Activated CD4-positive, alpha-beta T cell treated with anti-CD3 and anti-CD28 coated beads, Interleukin-2, amount 50 U/mL, for 4 hours (primary cell): ENCODE data around the gene TADA3.

Experiments used
- DNase-seq, 2 experiments: peaks; one replicate each; pipeline ENCODE4 v3.0.0-alpha.2; 2020

TADA3 gene

DNA sequence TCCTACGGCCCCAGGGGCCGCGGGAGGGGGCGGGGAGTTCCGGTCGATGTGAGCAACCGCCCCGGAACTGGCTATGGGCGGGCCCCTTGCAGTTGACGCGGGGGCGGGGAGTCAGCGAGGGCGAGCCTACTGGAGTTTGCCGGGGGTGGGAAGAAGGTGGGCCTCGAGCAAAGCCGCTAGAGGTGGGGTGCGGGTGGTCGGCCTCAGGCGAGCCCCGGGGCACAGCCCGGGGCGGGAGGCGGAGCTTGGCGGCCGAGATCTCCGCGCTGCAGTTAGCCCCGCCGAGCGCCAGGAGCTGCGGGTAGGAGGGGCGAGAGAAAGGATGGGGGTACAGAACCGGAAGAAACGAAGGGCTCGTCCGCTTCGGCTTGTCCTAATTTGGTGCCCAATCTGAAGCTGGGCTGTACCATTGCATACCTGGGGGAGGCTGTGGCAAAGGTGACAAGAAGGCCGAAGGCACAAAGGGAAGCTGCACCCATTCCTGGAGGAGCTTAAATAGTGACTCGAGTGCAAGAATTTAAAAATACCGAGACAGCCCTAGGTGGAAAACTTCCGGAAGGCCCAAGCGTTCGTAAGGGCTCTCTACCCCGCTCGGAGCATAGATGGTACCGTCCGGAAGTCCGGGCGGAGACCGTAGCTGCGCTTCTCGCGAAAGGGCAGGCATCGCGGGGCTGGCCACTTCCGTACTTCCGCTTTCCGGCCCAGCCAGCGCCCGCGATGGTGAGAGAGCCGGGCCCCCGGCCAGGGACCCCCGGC is at the start of gene TADA3, which contains the start of gene ARPC4:
Gene TADA3 (minus strand): TSS at position 69 of the 756 bp plus-strand sequence. CDS start 1,007 bp downstream, outside the sequence.
Gene ARPC4 (plus strand): TSS at position 678 of the 756 bp plus-strand sequence. CDS start 40 bp downstream, at position 718.
- DNase-seq: peak; percentile 88 to 89

DNA sequence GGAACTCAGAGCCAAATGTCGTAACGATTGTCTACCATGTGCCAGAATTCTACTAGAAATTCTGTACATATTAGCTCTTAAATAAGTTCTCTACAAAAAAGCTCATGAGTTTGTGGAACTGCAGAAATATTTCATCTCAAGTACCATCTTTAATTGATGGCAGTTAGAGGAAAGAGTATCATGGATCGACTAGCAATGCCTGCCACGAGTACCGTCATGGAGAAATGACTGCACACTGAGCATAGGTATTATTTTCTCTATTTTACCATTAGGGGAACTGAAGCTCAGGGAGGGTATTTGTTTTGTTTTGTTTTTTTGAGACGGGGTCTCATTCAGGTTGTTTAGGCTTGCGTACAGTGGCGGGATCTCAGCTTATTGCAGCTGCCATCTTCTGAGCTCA is 48.7 kb upstream of the TADA3 start:
- DNase-seq: no peak

GRCh38 chr3:9838856-9839255 is 46.6 kb upstream of the TADA3 start:
- no peak for DNase-seq

GRCh38 chr3:9837701-9838582 is 45.7 kb upstream of the TADA3 start:
- no peak for DNase-seq

DNA sequence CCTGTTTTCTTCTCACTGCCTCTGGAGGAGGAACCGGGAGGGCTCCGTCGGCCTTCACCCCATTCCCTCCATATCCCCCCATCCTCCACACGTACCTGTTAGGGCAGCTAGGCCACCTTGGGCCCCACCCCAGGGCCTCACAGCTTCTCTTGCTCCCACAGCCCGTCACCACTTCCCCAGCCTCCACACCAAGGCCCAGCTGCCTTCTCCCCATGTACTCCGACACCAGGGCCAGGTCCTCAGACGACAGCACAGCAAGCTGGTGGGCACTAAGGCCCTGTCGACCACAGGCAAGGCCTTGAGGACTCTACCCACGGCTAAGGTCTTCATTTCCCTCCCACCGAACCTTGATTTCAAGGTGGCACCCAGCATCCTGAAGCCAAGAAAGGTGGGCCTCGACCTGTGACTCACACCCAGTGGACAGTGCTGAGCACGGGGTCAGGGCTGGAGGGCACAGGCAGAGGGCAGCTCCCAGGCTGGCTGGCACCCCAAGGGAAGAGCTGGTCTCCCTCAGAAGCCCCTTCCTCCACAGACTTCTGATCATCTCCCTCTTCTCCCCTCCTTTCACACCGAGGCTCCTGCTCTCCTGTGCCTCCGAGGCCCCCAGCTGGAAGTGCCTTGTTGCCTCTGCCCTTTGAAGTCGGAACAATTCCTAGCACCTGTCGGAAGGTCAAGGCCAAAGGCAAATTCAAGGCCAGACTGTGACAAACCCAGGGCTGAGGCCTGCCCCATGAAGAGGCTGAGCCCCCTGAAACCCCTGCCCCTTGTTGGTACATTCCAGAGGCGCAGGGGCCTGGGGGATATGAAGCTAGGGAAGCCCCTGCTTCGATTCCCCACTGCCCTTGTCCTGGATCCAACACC is 42.5 kb upstream of the TADA3 start:
- no peak for DNase-seq

DNA sequence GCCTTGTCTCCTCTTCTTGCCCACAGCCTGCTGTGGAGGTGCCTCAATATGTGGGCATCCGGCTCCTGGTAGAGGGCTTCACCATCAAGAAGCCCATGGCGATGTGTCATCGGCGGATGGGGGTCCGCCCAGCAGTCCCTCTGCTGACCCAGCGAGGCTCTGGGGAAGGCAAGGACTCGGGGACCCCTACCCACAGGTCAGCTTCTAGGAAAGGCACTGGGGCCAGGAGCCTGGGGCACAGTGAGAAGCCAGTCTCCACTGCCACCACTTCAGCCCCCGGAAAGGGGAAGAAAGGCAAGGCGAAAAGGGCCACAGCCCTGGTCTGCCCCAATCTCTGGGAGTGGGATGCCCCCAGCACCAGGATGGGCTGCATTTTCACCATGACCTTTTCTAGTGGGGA is 40.8 kb upstream of the TADA3 start:
- DNase-seq: no peak

DNA sequence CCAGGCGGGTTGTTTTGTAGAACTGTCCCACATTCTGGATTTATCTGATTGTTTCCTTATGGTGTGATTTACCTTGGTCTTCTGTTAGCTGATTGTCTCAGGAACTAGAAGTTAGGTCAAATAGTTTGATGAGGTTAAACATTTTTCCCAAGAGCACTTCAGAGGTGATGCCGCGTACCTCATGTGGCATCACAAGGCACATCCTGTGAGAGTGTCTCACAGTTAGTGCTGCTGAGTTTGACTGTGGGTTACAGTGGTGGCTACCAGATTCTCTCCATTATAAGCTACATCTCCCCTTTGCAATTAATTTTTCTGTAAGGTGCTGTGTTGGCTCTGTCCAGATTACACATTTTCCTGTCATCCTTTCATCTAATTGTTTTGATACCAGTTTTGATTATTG is 39.0 kb upstream of the TADA3 start:
- DNase-seq: no peak

- no peak for DNase-seq
These were observed 36.8 kb upstream of the TADA3 start for GRCh38 chr3:9828801-9829755.

- DNase-seq: no peak
These were observed 34.7 kb upstream of the TADA3 start for GRCh38 chr3:9826815-9827573.

DNA sequence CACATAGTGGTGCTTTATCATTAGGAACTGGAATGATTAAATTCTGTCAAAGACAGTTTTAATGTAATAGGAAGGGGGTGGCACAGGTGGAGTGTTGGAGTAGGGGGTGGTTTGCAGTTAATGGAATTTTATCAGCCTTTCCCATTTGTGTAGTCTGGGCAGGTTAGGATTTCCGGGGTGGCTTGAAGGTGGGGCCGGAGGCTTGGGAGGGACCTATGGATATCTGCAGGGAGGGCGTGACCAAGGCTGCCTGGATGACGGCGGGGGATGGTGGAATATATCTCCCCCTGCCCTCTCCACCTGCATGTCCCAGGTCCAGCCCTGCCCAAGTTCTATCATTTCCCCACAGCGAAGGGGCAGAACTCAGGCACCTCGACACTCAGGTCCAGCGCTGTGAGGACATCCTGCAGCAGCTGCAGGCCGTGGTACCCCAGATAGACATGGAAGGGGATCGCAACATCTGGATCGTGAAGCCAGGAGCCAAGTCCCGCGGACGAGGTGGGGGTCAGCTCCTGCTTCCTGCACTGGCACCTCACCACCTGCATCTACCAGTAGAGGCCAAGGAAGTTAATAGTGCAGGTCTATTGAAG is 33.3 kb upstream of the TADA3 start:
- no peak for DNase-seq

DNA sequence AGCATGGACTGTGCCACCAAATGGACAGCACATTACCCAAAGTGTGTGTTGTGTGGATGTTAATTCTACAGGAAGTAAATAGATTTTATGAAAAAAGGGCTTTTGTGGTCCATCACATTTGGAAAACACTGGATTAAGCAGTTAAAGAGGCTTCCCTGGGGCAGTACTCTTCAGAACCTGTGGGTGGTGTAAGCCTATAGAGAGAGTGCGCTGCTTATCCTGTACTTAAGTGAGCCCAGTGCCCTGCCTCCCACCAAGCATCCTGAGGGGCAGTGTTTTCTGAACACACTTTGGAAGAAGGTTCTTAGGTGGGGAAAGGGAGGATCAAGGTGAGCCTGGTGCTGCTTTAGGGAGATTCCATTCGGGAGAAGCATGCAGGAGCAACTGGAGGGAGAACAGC is 28.7 kb upstream of the TADA3 start:
- DNase-seq: no peak

DNA sequence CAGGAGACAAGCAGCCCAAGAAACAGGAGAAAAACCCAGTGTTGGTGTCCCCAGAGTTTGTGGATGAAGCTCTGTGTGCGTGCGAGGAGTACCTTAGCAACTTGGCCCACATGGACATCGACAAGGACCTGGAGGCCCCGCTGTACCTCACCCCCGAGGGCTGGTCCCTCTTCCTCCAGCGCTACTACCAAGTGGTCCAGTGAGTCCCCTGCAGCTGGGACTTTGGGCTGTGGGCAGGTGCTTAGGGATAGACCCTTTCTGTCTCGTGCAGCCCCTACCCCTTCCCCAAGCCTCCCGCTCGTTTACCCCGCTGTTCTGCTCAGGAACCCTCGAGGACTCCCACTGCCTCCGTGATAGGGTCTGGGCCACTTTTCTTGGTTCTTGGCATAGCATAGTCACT is 28.3 kb upstream of the TADA3 start:
- DNase-seq: no peak

DNA sequence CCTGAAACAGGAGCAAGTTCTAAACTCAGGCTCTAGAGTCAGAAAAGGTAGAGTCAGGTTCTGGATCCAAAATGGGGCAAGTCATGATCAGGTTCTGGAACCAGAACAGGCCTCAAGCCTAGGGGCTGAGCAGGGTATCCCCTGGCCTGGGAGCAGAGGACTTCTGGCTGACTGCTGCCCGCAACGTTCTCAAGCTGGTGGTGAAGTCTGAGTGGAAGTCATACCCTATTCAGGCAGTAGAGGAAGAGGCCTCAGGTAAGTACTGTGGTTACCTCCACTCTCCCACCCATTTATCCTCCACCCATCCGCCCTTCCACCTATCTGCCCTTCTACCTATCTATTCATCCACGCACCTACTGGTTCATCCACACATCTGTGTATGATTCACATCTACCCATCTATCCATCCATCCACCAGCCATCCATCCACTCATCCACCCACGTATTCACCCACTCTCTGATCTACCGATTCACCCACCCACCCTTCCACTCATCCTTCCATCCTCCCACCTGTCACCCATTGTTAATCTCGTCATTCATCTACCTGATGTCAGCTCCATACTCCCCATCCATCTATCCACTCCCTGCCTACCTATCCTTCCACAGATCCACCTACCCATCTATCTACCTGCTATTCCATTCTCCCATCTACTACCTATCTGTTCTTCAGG is 26.5 kb upstream of the TADA3 start:
- DNase-seq: no peak

GRCh38 chr3:9817436-9817835 is 25.2 kb upstream of the TADA3 start:
- no peak for DNase-seq

DNA sequence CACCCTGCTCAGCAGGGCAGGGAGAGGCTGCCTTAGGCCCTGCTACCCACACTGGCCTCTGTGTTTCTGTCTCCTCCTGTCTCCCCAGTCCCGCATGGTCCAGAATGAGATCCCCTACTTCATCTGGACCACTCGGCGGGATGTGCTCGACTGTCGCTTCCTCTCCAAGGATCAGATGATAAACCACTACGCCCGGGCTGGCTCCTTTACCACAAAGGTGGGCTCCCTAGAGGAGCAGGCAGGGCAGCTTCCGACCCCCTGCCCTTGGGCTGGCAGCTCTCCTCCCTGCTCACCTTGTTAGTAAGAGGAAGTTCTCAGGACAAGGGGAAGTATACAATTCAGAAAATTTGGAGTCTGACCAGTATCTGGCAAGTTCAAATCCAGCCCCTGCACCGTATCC is 23.7 kb upstream of the TADA3 start:
- no peak for DNase-seq

- DNase-seq: no peak
These were observed 20.7 kb upstream of the TADA3 start for GRCh38 chr3:9812870-9813483.

DNA sequence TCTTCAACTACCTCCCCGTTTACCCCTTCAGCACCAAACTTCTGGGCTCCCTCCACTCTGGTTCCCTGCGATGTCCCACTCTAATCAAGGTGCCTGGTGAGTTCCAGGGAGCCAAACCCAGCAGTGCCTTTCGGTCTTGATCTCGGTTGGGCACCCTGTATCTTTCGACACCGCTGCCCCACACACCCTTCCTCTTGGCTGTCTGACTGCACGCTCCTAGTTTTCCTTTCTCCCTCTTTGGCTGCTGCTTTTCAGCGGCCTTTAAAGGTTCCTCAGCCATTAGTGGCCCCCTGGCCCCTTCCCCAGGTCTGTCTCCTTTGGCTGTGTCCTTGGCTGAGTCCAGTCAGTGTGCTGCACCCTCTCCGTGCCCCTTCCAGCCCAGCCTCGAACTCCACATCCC is 18.6 kb upstream of the TADA3 start:
- no peak for DNase-seq

GRCh38 chr3:9810433-9810770 is 18.1 kb upstream of the TADA3 start:
- no peak for DNase-seq

DNA sequence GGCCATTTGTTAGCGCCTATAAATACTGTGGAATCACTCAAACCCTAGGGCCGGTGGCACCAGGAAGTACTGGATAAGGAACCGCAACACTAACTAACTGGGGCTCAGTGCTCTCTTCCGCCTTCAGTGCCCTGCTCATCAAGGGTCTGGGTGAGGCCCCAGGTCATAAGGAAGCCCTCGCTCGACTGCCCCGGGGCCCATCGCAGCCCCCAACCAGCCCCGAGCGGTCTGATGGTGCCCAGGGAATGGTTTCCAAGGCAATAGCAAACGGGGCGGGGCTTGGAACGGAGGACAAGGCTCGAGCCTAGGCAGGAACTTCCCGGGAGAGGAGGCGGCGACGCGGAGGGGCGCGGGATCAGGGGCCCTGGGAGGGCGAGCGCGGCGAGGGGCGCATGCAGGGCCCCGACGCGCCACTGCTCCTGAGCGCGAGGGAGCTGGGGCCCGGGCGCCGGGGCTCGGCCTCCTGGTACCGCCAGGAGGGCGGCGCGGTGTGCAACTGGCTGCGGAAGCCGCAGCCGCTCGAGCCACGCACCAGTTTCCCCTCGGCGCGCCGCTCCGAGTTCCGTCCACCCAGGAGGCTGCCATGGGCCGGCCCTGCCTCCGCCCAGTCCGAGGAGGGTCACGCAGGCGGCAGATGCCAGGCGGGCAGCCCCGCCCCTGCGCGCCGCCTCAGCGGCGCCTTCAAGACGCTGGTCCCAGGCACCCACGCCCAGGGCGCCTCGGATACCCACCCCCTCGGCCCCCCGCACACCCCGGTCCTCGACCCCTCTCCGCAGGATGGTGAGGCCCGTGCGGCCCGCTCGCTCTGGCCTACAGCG is 17.6 kb upstream of the TADA3 start, which contains the start of gene TTLL3:
Gene TTLL3 (plus strand): TSS at position 648 of the 818 bp plus-strand sequence. CDS start 400 bp downstream, outside the sequence.
- DNase-seq: peak; percentile 12 to 22
